Activated effector memory CD4-positive, alpha-beta T cell treated with anti-CD3 and anti-CD28 coated beads, Interleukin-2, amount 50 U/mL, for 16 hours (primary cell): Measurements from ENCODE around the gene GABRR2.
"Not testable (repeated sequence)": the region's sequence is repeated elsewhere in the genome, so short reads cannot be mapped to it uniquely, and the experiment has no call there.

Source experiments
- DNase-seq: peaks from one replicate; pipeline ENCODE4 v3.0.0-alpha.2; 2020

GABRR2 gene

GRCh38 chr6:89255417-89255816, 59.7 kb downstream of the GABRR2 start:
- DNase-seq = no peak

GRCh38 chr6:89254569-89254968, 60.5 kb downstream of the GABRR2 start:
- no peak for DNase-seq

- DNase-seq = no peak
Measured at GRCh38 chr6:89252907-89253306, 62.2 kb downstream of the GABRR2 start.

- DNase-seq = no peak
Measured at GRCh38 chr6:89251976-89252375, 63.1 kb downstream of the GABRR2 start.

- no peak for DNase-seq
Measured at GRCh38 chr6:89251170-89251569, 63.9 kb downstream of the GABRR2 start.

GRCh38 chr6:89250239-89250638, 64.9 kb downstream of the GABRR2 start:
- DNase-seq = no peak

- no peak for DNase-seq
Measured at GRCh38 chr6:89244241-89244985, 70.7 kb downstream of the GABRR2 start.

- DNase-seq = no peak
Measured at GRCh38 chr6:89243331-89243629, 71.8 kb downstream of the GABRR2 start.

- no peak for DNase-seq
Measured at GRCh38 chr6:89242574-89243330, 72.3 kb downstream of the GABRR2 start.

GRCh38 chr6:89239338-89239737, 75.8 kb downstream of the GABRR2 start:
- DNase-seq = no peak

GRCh38 chr6:89237158-89237557, 77.9 kb downstream of the GABRR2 start:
- no peak for DNase-seq

- not testable (repeated sequence) for DNase-seq
Measured at GRCh38 chr6:89233605-89234004, 81.5 kb downstream of the GABRR2 start.

- no peak for DNase-seq
Measured at GRCh38 chr6:89222712-89223039, 92.4 kb downstream of the GABRR2 start.

- DNase-seq = no peak
Measured at GRCh38 chr6:89221971-89222711, 93.0 kb downstream of the GABRR2 start.

- no peak for DNase-seq
Measured at GRCh38 chr6:89221129-89221528, 94.0 kb downstream of the GABRR2 start.

GRCh38 chr6:89217299-89217910, 97.7 kb downstream of the GABRR2 start, which contains the start of gene GABRR1:
GABRR1 (minus strand) TSS chr6:89217358; CDS start chr6:89217322, 36 bp downstream.
- DNase-seq = no peak

GRCh38 chr6:89216411-89216810, 98.7 kb downstream of the GABRR2 start:
- DNase-seq = no peak

GRCh38 chr6:89215391-89215790, 99.7 kb downstream of the GABRR2 start:
- DNase-seq = no peak

GRCh38 chr6:89214197-89214596, 100.9 kb downstream of the GABRR2 start:
- DNase-seq = no peak

- no peak for DNase-seq
Measured at GRCh38 chr6:89212472-89212871, 102.6 kb downstream of the GABRR2 start.

- no peak for DNase-seq
Measured at GRCh38 chr6:89209457-89209856, 105.6 kb downstream of the GABRR2 start.

GRCh38 chr6:89208551-89208950, 106.5 kb downstream of the GABRR2 start:
- no peak for DNase-seq
